Measurements from ENCODE around the gene AMOT.

Gene AMOT

DNA sequence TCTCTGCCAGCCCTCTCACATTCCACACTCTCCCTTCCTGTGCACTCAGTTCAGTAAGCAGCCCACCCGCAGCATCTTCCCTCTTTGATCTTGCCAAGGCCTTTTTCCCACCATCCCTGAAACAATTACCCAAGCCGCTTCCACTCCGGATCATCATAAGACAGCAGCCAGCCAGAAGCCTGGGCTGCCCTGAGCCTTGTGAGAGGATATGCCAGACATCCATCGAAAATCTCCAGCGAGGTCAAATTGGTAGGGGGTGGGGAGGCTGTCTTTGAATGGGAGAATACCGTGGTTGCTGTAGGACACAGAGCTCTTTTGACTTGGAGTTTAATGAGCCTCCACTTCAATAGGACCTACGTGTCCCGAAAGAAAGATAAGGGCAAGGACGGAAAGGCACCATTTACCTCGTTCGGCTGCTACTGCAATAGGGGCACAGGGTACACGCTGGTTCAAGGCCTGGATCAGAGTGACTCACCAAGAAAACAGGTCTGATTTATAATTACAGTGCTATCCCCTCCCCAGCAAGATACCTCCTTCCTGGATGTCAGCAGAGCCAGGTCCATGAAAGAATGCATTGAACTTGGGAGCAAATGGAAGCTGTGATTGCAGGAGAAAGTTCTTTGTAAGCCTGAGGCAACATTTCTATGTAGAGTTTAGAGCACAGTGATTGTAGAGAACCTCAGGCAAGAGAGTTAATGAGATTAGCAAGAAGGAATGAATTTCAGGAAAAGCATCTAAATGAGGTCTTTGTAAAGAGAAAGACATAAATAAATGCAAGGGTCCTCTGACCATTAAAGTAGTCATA lies 39.5 kb downstream of the AMOT start:
- DNase-seq, result no peak

DNA sequence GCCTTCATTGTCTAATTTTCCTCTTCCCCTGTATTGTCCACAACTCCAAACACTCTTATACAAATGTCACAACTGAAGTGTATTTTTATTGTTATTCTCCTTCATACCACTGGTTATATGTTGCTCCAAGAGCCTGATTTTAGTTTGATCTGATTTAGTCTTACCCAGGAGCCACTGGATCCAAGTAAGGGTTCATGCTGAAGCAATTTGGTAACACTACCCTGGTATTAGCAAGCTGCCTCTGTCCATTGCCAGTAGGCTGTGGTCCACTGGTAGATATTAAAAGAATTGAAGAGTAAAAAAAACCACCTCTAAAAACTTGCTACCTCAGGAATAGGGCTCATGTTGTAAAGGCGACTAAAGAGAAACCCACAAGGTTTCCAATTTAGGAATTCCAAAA lies 41.2 kb downstream of the AMOT start:
- DNase-seq, result no peak

GRCh38 chrX:112798736-112799135 lies 41.9 kb downstream of the AMOT start:
- DNase-seq, result no peak

GRCh38 chrX:112789931-112790330 lies 50.7 kb downstream of the AMOT start:
- no peak for DNase-seq

DNA sequence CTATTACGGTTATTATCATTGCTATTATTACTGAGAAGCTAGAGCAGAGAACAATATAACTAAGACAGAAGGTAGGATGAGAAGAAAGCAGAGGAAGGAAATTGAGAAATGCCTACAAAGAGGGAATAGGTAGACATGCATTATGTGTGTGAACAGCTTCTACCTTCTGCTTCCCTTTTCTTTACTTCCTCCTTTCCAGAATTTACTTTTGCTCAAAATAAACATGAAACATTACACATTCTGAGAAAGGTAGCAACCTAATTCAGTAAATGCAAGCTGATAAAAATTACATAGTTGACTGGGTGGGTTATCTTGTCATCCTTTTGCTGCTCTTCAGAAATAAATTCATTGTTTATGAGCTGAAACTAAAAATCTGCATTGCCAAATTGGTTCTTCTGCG lies 54.6 kb downstream of the AMOT start:
- no peak for DNase-seq

DNA sequence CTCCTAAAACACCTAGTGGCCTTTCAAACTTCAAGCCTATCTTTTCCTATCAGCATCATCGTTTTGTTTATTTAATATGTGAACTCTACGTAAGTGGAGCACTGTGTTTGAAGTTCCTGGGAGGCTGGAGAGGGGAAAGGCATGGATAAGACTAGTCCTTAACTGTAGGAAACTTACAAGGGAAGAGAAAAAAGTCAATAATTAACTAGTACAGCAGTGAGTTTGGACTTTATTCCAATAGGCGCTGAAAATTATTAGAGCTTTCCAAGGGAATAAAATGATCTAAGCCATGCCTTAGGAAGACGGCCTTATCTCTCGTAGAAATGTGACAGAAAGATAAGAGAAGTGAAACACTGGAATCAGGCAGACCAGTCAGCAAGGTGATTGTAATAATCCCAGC lies 55.3 kb downstream of the AMOT start:
- DNase-seq, result no peak

DNA sequence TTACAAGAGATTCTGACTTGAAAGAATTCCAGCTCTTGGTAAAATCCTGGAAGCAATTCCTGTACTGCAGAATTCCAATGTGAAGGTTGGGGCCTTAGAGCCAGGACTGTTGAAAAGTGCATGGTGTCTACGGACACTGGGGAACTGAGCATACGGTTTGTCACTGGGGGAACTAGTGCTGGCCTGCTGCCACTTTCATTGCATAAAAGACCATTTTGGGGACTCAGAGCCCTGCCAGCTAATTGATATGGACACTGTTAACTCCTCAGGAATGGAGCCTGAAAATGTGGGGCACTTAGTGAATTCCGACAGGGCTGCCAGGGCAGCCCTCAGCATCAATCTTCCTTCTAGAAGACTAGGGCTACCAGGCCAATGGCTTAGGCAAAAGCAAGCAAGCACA lies 55.9 kb downstream of the AMOT start:
- DNase-seq, result no peak

GRCh38 chrX:112779139-112779538 lies 61.5 kb downstream of the AMOT start:
- no peak for DNase-seq

DNA sequence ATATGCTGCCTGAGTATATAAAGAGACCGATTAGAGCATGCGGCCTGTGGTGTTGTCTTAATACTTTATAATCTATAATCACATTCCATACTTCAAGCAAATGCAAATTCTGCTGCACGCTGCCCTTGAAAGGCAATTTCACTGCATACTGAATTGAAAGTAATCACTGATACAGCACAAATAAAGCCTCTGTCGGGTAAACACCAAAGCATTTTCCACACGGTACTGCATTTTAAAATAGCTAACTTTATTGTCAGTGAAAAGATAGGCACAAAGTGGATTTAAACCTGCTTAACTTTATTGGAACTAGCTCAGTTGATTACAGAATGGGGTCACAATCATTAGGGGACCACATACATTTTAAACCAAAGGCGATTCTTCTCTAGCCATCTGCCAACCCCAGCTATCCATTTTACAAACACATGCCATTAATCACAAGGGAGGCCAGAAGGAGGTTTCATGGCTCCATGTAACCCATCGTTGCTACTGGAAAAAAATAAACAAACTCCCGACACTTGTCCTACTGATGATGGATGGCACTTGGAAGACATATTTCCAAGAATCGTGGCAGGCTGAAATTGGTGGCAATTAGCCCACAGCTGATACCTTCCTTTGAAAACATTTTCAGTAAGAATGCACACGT lies 65.9 kb downstream of the AMOT start:
- no peak for DNase-seq

DNA sequence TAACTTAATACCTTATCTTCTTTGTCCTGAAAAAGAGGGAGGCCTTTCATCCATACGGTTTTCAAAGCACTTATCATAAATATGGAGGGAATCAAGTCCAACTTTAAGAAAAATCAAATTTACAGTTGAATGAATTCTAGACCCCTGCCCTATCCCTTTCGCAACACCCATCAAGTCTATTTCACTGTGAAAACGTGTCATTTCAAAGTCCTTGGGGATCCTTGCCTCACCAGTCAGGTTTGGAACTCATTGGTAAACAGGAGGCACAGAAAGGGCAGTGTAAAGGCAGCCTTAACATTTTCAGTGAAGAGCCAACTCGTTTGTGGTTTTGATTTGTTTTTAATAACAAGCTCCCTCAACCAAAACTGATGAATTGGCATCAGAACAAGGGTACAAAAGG lies 66.5 kb downstream of the AMOT start:
- no peak for DNase-seq

GRCh38 chrX:112769034-112769433 lies 71.6 kb downstream of the AMOT start:
- no peak for DNase-seq

DNA sequence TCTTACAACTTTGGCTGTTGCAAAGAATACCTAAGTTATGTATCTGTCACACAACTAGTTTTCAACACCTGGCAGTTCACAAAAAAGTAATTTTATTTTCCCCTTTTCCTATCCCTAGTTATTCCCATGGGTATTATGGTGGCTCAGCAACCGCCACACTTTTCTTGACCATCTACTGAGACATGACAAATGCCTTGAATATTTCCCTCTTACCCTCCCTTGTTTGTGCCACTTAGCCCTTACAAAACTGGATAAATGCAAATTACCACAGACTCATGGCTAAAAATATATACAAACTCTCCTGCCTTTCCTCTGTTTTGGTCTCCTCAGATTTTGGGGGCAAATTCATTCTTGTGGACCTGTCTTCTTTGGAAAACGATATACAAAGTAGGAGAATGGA lies 72.1 kb downstream of the AMOT start:
- no peak for DNase-seq

GRCh38 chrX:112766774-112767173 lies 73.9 kb downstream of the AMOT start:
- DNase-seq, result no peak

- DNase-seq, result no peak
Observed at GRCh38 chrX:112761242-112762207, 79.1 kb downstream of the AMOT start.

GRCh38 chrX:112760697-112761096 lies 79.9 kb downstream of the AMOT start:
- no peak for DNase-seq

- no peak for DNase-seq
Observed at GRCh38 chrX:112759966-112760365, 80.7 kb downstream of the AMOT start.

DNA sequence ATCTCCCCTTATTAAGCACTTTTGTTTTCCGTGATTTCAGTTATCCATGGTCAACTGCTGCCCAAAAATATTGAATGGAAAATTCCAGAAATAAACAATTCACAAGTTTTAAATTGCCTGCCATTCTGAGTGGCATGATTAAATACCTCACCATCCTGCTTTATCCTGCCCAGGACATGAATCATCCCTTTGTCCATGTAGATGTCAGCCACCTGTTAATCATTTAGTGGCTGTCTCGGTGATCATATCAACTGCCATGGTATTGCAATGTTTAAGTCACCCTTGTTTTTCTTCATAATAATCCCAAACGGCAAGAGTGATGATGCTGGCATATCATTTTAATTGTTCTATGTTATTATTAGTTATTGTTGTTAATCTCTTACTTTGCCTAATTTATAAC lies 81.1 kb downstream of the AMOT start:
- DNase-seq, result no peak

DNA sequence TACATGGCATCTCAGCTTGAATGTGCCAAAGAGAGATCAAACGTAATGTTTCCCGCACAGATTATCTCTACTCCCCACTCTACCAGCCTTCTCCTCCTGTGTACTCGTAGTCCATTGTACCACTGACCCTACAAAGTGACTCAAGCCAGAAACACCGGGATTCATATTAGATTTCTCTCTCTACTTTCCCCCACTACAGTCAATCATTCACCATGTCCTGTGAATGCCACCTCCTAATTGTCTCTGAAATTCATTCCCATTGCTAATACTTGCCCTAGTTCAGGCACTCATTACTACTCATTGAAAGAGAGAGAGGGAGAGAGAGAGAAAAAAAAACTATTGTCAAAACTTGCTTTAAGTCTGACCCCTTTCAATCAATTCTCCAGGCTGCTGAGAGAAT lies 82.7 kb downstream of the AMOT start:
- no peak for DNase-seq

- DNase-seq, result no peak
Observed at GRCh38 chrX:112753116-112753515, 87.5 kb downstream of the AMOT start.

DNA sequence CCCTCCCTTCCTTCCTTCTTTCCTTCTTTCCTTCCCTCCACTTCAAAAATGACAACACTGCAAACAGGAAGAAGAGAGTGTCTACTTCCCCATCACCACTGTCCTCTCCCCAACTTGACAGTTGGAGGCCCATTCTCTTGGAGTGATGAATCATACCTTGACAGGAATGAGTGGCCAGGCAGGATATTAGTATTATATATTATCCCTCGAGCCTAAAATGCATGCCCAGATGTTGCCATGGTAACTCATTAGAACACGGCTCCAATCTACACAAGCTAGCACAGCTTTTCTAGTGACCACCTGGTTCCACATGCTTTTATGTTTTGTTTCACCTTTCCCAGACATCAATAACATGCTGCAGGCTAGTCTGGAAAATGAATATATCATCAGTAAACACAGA lies 89.6 kb downstream of the AMOT start:
- DNase-seq, result no peak

DNA sequence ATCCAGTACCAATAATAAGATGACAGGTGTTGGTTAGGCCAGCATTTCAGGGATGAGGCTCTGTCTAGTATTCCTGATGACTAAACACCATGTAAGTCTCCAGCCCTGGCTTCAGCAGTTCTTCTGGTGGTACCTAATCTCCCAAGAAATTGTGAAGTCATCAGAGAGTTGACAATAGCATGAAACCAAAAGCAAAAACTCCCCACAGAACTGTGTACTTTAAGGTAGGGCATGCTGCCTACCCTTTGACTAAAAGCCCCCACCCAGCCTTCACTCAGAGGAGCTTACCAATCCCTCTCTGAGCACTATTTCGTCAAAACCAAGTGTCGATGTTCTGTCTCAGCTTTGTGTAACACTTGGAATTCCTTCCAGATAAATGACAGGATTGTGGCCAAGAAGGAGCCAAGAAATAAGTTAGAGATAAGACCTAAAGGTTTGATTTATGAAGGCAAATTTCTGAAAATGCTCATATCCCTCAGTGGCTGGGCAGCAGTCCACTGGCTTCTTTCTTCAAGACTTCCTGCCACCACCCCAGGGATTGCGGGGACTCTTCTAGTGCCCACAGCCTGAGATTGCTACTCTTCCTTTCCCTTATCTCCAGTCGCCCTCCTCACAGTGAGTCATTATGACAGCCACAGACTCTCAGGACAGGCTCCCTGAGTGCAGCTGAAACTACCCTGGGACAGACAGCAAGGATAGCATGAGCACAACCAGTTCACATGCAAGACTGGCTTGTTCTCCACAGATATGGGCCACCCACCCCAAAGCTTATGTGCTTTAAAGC lies 93.6 kb downstream of the AMOT start:
- no peak for DNase-seq

DNA sequence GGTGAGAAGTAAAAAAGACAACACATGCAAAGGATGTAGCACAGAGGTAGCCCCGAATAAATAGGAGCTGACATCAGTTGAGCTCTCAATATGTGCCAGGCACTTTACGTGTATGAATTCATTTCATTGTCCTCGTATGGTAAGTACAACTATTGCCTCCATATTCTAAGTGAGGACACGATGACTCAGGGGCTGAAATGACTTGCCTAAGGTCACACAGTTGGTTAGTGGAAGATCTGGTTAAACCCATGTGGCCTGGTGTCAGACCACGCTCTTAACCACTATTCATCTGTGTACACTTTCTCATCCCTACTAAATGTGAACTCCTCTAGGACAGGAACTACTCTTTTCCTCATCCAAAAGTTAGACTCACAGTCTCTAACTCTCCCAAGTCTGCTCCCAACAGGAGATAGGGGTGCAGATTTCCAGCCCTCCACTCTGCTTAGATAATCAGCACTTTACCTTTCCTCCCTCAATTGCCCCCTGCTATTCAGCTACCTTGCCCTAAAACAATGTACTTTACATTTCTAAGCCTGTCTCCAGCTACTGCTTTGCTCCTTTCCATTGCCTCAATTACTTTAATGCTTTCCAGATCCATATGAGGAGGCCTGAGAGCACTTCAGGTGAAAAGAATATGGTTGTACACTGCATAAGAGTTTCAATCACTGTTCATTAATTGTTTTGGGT lies 102.1 kb downstream of the AMOT start:
- DNase-seq, result no peak
